NCI-H128 (cell line): ENCODE results near the gene CANT1.
"Not testable (repeated sequence)": the region's sequence is repeated elsewhere in the genome, so short reads cannot be mapped to it uniquely, and the experiment has no call there.

Experiments
- DNase-seq: peaks from one replicate; lab custom pipeline; 2025; ENCODE audit not compliant: unreplicated experiment; lab: John Stamatoyannopoulos, UW

The CANT1 gene

DNA sequence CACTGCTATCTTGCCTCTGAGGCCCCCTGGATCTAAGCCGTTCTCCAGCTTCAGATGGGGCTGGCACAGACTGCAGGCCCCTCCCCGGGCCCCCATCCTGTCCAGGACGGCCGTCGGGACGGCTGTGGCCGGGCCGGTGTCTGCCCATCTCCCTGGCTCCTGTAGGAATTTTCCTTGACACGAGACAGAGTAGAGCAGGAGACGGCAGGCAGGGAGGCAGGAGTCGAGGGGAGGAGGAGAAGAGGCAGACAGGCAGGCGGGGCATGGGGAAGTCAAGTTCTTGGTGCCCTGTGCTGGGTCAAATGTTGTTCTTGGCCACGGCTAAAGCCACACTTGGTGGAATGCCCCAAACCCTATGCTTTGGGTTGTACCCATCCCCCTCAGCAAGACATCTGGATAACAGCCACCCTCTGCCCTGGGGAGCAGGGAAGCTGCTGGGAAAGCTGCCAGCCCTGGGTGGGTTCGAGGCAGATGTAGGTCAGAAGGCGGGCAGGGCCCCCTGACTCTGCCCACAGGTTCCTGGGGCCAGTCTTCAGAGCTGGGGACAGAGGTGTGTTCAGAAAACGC, 18.4 kb upstream of the CANT1 start:
- no peak for DNase-seq

DNA sequence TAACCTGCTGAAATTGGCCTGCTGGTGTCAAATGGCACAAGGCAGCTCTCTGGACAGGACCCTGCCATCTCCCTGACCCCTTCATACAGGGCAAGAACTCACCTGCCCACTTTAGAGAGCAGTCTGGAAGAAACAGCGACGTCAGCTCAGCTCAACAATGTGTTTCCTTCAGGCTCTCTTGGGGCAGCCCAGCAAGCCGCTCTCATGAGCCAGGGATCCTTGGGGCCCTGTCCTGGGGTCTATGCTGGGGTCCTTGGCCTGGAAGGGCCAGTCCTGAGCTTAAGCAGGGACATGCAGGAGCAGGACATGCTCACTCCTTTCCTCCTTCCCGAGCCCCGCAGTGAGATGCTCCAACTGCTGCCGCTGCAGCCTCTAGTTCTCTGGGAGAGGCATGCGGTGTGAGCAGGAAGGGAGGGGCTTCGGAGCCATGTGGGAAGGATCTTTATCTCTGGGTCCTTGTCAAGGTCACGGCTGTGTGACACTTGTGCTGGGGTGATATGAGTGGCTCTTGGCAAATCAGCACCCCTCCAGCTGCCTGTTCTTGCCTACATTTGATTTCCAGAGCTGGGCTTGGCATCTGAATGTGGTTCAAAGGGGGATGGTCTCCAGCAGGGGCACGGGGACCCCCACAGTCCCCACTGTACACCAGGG, 17.8 kb upstream of the CANT1 start:
- no peak for DNase-seq

DNA sequence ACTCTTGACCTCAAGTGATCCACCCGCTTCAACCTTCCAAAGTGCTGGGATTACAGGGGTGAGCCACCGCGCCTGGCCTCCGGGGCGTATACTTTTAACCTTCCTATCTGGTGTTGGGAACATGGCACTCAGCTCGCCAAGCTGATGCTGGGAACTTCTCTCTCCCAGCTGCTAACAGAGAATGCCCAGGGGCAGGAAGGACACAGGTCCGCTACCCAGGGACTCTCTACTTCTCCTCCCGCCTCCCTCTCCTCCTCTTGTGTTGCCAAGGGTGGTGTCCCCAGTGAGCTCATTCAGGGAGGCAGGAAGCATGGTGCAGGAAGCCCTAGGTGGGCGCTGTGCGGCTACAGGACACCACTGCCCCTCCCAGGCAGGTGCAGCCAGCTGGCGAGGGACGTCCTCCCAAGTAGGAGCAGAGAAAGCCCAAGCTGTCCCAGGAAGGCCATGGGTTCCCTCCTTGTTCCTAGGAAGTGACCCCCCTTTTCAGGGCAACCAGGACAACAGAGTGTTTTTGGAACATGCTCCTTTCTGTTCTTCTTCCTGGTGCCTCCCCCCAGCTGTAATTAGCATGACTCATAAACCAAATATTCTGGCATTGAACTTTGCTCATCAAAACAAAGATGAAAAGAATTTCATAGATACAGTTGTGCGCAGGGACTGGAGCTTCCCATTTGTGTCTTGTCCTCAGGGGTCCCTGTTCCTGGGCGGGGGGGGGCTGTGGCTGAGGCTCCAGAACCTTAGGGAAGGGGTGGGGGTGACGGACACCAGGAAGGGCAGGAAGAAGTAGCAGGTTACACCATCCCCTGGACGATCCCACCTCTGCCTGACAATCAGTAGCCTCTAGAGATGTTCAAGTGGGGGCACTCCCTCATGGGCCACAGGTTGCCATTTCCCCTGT, 17.1 kb upstream of the CANT1 start:
- no peak for DNase-seq

DNA sequence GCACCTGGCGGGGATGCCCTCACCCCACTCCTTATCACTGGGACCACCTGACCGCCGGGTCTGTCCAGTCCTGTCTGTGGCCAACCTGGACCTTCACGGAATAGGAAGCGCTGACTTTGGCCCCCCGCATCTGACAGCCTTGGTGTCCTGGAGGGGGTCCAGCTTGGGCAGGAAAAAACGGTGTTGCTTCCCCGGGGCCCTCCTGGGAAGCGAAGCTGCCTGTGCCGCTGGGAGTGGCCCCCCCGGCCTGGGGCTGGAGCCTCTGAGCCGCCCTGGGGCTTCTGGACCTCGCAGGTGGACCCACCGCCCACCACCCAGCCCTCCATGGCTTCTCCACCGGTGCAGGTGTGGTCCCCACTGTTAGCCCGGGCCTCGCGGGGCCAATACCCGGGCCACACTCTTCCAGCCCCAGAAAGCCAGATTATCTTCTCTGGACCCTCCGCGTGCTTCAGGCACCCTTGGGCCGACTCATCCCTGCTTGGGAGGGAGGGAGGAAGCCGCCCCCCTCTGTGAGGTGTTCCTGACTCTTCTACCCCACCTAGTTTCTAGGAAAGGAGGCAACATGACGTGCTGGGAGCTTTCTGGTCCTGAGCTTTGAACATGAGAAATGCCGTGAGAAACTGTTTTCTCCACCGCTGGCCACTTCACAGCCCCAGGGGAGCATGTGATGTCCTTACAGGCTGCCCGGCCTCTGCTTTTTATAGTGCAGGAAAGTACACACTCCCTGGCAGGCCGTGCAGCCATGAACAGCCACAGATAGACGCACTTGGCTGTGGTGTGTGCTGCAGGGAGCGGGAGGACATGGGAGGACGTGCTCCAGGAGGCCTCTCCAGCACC, 15.6 kb upstream of the CANT1 start:
- no peak for DNase-seq

DNA sequence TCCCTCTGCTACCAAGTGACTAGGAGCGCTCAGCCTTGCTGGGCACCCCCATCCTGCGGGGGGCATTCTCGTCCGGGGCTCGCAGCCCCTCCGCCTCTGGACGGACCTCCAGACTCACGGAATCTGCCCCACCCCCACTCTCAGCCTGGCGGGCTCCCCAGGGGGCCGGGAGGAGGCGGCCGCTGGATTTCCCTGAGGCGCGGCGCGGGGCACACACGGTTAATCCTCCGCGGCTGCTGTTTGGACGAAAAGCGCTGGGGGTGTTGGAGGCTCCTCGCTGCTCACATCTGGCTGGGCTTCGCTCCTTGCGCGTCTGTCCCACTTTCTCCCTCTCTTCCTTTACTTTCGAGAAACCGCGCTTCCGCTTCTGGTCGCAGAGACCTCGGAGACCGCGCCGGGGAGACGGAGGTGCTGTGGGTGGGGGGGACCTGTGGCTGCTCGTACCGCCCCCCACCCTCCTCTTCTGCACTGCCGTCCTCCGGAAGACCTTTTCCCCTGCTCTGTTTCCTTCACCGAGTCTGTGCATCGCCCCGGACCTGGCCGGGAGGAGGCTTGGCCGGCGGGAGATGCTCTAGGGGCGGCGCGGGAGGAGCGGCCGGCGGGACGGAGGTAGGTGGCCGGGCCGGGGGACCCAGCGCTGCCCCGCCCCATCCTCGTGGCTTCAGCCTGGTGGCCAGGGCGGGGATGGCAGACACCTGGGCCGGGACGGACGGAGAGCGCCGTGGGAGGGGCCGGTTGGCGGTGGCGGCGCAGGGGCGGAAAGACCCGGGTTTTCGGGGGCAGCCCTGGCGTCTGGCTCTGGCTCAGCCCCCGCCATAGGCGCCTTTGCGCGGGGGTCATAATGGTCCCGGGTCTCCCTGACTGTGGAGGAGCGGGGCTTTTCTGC, 14.6 kb upstream of the CANT1 start, which contains the start of gene C1QTNF1:
C1QTNF1 (plus strand) TSS at position 284 of the 886 bp plus-strand sequence. CDS start 19,800 bp downstream, outside the sequence.
- DNase-seq = no peak

DNA sequence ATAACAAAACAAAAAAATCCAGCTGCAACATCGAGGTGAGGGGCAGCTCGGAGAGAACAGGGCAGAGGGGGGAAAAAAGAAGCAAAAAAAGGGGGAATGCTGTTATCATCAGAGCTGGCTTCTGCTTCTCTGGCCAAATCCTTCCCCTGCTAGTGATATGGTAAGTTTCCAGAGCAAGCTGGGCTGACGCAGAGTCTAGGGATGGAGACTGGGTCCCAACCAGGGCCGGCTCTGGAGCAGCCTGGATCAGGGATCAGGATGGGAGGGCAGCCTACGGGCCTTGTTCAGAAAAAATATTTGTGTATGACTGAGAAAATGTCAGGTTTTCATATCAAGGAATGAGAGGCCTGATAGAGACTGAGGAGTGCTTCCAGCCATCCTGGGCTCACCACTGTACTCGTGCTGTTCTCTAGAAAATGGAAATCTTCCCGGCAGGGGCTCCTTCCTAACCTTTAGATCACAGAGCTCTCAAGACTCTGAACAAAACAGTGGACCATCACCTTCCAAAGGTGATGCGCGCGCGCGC, 13.7 kb upstream of the CANT1 start:
- no peak for DNase-seq

DNA sequence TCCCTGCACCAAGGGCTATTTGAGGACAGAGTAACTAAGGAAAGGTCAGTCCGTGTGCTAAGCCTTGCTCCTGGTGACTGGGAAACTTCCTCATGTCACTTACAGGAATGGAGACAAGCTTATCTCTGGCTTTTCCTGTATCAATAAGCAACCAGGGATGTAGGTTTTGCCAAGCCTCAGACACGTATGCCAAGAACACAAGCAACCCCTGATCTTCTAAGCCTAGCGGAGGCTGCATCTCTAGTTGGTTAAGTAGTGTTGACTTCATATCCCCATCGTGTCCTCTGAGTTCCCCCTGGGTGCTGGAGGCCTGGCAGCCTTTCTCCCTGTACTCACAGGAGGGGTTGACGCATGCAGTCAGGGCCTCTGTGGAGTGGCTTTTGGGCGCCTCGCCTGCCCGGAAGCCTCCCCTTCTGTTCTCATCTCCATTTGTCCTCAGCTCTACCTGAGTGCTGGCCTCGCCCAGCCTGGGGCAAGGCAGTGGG, 13.0 kb upstream of the CANT1 start:
- DNase-seq = no peak

DNA sequence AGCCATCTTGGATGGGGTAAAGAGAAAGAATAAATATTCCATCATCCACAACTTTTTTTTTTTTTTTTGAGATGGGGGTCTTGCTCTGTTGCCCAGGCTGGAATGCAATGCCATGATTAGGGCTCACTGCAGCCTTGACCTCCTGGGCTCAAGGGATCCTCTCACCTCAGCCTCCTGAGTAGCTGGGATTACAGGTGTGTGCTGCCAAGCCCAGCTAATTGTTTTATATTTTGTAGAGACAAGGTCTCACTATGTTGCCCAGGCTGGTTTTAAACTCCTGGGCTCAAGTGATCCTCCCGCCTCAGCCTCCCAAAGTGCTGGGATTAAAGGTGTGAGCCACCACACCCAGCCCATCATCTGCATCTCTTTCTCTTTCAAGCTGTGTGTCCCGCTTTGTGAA, 12.4 kb upstream of the CANT1 start:
- not testable (repeated sequence) for DNase-seq

DNA sequence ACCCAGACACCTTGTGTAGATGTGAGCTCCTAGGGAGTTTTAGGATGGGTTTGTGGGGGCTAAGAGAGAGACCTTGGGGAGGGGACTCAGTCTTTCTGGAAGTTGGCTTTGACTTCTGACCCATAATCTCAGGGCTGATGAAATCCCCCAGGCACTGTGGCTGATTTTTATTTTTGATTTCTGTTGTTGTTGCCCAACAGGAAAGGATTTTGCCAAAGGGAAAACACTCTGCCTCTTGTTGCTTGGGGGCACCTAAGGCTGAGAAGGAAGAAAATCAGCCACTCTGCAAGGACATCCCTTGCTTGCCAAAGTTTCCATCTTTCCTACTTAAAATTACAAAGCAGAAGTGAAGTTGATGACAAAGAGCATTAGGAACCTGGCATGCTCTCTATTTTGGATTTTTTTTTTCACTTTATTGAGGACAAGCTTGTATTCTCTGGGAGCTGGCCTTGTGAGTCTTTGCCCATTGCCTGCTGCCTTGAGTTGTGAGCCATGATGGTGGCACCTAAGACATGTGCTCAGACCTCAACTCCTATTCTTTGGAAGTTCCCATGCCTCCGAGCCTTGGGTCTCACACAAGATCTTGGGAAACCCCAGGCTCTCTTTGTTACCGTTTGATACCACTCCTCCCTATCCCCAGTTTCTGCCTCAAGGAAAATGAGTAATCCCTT, 11.2 kb upstream of the CANT1 start:
- no peak for DNase-seq

DNA sequence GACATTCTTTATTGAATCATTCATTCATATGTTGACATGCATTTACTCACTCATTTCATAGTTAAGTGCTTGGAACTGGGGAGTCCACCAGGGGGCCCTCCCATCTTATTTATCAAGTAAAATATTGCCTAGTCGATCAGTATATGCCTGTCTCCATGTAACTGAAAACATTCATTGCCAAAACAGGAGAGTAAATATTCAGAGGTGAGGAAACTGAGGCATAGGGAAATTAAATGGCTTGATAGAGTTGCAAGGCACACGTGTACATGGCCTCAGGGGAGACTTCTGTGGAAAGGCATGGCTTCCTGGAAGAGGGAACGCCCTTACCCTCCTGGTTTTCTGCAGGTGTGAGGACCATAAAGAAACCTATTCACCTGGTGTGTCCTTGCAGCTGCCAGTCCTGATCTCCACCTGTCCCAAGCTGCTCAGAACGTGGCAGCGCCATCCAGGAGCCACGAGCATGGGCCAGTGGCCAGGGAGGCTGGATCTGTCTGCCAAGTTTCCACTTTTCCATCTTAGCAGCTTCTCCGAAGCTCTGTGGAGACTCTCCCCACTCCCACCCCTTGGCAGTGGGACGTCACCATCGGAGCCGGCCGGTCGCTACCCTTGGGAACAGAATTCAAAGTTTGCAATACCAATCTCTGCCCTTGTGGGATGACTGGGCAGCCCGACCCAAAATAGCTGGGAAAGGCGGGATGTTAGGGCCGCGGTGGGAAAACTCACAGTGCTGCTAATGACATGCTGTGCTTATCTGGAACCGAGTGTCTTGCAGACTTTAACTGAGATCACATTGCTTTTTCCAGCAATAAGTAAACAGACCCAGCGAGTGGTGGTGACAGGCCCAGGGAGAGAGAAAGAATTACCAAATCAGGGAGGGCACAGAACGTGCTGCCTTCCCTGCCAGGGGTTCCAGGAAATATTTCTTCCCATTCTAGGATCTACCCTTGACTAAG, 10.3 kb upstream of the CANT1 start:
- DNase-seq = no peak

DNA sequence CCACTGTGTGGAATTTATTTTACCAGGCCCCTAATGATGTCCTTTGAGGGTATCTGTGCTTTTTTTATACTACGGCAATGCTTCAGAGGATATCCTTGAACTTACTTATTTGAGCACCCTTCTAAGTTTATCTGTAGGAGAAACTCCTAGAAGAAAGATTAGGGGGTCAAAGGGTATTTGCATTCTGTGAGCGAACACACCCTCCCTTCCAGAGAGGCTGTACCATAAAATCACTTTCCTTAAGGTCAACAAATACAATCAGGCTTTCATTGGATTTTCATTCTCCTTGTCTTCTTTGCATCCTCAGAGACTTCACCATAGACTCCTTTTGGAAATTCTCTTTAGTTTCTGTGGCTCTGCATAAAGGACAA, 9.7 kb upstream of the CANT1 start:
- no peak for DNase-seq

DNA sequence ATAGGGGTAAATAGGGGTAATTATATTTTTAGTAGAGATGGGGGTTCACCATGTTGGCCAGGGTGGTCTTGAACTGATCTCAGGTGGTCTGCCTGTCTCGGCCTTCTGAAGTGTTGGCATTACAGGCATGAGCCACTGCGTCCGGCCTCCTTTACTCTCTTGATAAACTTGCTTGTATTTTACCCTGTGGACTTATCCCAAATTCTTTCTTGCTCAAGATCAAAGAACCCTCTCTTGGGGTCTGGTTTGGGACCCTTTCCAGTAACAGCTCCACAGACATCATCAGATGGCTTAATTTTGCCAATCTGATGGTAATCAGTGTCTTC, 8.8 kb upstream of the CANT1 start:
- no peak for DNase-seq

DNA sequence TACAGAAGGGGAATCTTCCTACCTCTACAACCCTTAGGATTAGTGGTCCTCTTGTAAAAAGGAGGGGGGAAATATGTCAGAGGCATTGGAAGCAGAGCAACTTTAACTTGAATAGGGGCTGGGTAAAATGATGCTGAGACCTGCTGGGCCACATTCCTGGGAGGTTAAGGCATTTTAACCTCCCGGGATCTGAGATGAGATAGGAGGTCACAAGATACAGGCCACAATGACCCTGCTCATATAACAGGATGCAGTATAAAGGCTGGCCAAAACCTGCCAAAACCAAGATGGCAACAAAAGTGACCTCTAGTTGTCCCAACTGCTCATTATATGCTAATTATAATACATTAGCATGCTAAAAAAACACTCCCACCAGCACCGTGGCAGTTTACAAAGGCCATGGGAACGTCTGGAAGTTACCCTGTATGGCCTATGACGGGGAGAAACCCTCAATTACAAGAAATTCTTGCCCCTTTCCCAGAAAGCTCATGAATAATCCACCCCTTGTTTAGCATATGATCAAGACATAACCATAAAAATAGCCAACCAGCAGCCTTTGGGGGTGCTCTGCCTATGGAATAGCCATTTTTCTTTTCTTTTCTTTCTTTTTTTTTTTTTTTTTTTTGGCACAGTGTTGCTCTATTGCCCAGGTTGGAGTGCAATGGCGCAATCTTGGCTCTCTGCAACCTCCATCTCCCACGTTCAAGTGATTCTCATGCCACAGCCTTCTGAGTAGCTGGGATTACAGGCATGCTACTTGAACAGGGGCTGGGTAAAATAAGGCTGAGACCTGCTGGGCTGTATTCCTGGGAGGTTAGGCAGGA, 8.2 kb upstream of the CANT1 start:
- DNase-seq = no peak

DNA sequence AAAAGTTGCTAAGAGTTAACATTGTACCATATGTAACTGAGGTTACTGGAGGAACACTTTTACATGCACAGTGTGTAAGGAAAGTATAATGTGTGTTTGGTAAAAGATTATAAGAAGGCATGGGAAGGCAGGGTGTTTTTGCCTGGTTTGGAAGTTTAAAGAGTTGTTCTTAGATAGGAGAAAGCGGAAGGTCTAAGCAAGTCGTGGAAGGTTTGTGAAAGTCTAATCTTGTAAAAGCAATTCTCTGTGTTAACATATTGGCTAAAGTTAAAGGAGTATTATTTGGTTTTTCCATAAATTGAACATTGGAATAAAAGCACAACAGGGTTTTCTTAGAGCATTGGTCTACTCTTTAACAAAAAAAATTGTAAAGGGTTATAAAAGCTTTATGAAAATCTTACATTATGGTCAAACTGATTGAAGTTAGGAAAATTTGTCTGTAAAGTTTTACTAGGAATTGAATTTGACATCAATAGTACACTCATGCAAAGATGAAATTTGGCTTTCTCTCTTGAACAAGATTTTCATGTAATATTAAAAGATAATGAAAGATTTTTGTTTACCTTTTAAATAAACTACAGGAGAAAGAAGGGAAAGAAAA, 4.7 kb upstream of the CANT1 start:
- DNase-seq = no peak

DNA sequence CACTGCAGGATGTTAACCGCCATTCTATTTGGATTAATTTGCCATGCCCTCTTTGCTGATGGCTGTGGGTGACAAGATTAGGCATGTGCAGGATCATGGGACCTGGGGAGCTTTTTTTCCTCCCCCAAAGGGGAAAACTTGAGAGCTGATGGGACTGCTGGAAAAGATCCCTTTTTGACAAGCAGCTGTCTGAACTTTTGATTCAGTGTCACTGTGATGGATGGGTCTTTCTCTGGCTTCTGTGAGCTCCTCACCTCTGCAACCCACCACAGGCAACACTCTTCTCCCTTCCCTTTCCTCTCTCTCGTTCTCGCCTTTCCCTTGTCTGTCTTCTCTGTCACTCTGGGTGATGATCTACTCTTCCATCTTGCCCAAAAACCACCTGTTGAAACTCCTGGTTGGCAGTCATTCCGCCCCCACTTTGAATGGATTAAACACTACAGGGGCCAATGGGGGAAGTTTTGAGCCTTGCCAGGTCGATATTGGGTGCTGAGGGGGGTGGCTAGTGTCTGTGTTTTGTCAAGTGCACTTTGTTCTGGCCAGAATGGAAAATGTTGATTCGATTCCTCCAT, 3.1 kb upstream of the CANT1 start:
- DNase-seq = no peak

DNA sequence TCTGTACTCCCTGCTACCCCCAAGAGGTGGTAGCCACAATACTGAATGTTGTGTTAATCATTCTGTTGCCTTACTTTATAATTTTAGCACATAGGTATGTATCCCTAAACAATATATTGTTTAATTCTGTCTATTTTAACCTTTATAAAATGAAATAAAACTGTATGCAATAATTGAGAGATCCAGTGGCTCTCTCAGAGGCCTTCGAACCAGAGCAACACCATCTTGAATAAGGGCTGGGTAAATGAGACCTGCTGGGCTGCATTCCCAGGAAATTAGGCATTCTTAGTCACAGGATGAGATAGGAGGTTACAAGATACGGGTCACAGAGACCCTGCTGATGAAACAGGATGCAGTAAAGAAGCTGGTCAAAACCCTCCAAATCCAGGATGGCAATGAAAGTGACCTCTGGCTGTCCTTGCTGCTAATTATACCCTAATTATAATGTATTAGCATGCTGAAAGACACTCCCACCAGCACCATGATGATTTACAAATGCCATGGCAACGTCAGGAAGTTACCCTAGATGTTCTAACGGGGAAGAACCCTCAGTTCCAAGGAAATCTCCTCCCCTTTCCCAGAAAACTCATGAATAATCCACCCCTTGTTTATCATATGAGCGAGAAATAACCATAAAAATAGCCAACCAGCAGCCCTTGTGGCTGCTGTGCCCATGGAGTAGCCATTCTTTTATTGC, 2.0 kb upstream of the CANT1 start:
- DNase-seq = no peak
